ENCODE data around the gene CNTRL.
"Not testable (repeated sequence)": the region's sequence is repeated elsewhere in the genome, so short reads cannot be mapped to it uniquely, and the experiment has no call there.

Gene CNTRL

GRCh38 chr9:121125590-121125989, 50.8 kb downstream of the CNTRL start:
- Histone ChIP-seq H3K27me3 (ENCODE audit: control insufficient read depth in 1 of 2, insufficient read depth in 2 of 2, low read length in 2 of 2) (no peaks in the 10 kb centered on the region), H3K27ac (ENCODE audit: low read depth, low read length) (no peak overlapping the region), H3K4me3 (ENCODE audit: low read depth in 1 of 2, low read length in 2 of 2) (no peak overlapping the region), H3K9ac (ENCODE audit: low read depth in 1 of 2, low read length in 2 of 2) (no peak overlapping the region), H3K4me1 (ENCODE audit: control insufficient read depth in 1 of 2, insufficient read depth in 2 of 2, low read length in 2 of 2) (peaks cover 0 to 11% of the 10 kb centered on the region in 2 donors), H3K9me3 (ENCODE audit: control insufficient read depth in 1 of 2, low read length in 2 of 2) (no peaks in the 10 kb centered on the region), H3K36me3 (ENCODE audit: control insufficient read depth in 1 of 2, insufficient read depth in 2 of 2, low read length in 2 of 2) (peaks cover 3 to 8% of the 10 kb centered on the region in 2 donors)

GRCh38 chr9:121129384-121129783, 54.6 kb downstream of the CNTRL start:
- not testable (repeated sequence) for H3K9me3 ChIP-seq (ENCODE audit: control insufficient read depth in 1 of 2, low read length in 2 of 2); H3K27me3 ChIP-seq (ENCODE audit: control insufficient read depth in 1 of 2, insufficient read depth in 2 of 2, low read length in 2 of 2); H3K4me3 ChIP-seq (ENCODE audit: low read depth in 1 of 2, low read length in 2 of 2); H3K27ac ChIP-seq (ENCODE audit: low read depth, low read length); H3K9ac ChIP-seq (ENCODE audit: low read depth in 1 of 2, low read length in 2 of 2); H3K4me1 ChIP-seq (ENCODE audit: control insufficient read depth in 1 of 2, insufficient read depth in 2 of 2, low read length in 2 of 2)
- peaks cover 3 to 12% of the 10 kb centered on the region in 2 donors for H3K36me3 ChIP-seq (ENCODE audit: control insufficient read depth in 1 of 2, insufficient read depth in 2 of 2, low read length in 2 of 2)

GRCh38 chr9:121133104-121133816, 58.5 kb downstream of the CNTRL start:
- Histone ChIP-seq H3K4me3 (ENCODE audit: low read depth in 1 of 2, low read length in 2 of 2) (no peak overlapping the region), H3K9ac (ENCODE audit: low read depth in 1 of 2, low read length in 2 of 2) (no peak overlapping the region), H3K27me3 (ENCODE audit: control insufficient read depth in 1 of 2, insufficient read depth in 2 of 2, low read length in 2 of 2) (no peaks in the 10 kb centered on the region), H3K9me3 (ENCODE audit: control insufficient read depth in 1 of 2, low read length in 2 of 2) (no peaks in the 10 kb centered on the region), H3K36me3 (ENCODE audit: control insufficient read depth in 1 of 2, insufficient read depth in 2 of 2, low read length in 2 of 2) (peaks cover 5 to 23% of the 10 kb centered on the region in 2 donors), H3K4me1 (ENCODE audit: control insufficient read depth in 1 of 2, insufficient read depth in 2 of 2, low read length in 2 of 2) (no peaks in the 10 kb centered on the region), H3K27ac (ENCODE audit: low read depth, low read length) (no peak overlapping the region)

GRCh38 chr9:121135642-121136041, 60.9 kb downstream of the CNTRL start:
- Histone ChIP-seq H3K9ac (ENCODE audit: low read depth in 1 of 2, low read length in 2 of 2) (no peak overlapping the region), H3K4me1 (ENCODE audit: control insufficient read depth in 1 of 2, insufficient read depth in 2 of 2, low read length in 2 of 2) (no peaks in the 10 kb centered on the region), H3K27ac (ENCODE audit: low read depth, low read length) (no peak overlapping the region), H3K4me3 (ENCODE audit: low read depth in 1 of 2, low read length in 2 of 2) (no peak overlapping the region), H3K9me3 (ENCODE audit: control insufficient read depth in 1 of 2, low read length in 2 of 2) (no peaks in the 10 kb centered on the region), H3K27me3 (ENCODE audit: control insufficient read depth in 1 of 2, insufficient read depth in 2 of 2, low read length in 2 of 2) (no peaks in the 10 kb centered on the region), H3K36me3 (ENCODE audit: control insufficient read depth in 1 of 2, insufficient read depth in 2 of 2, low read length in 2 of 2) (peaks cover 12 to 41% of the 10 kb centered on the region in 2 donors)

- H3K4me1 ChIP-seq (ENCODE audit: control insufficient read depth in 1 of 2, insufficient read depth in 2 of 2, low read length in 2 of 2) = no peaks in the 10 kb centered on the region
- no peak overlapping the region for H3K4me3 ChIP-seq (ENCODE audit: low read depth in 1 of 2, low read length in 2 of 2)
- H3K36me3 ChIP-seq (ENCODE audit: control insufficient read depth in 1 of 2, insufficient read depth in 2 of 2, low read length in 2 of 2) = peaks cover 19 to 62% of the 10 kb centered on the region in 2 donors
- H3K9me3 ChIP-seq (ENCODE audit: control insufficient read depth in 1 of 2, low read length in 2 of 2) = no peaks in the 10 kb centered on the region
- H3K27ac ChIP-seq (ENCODE audit: low read depth, low read length) = no peak overlapping the region
- no peaks in the 10 kb centered on the region for H3K27me3 ChIP-seq (ENCODE audit: control insufficient read depth in 1 of 2, insufficient read depth in 2 of 2, low read length in 2 of 2)
- H3K9ac ChIP-seq (ENCODE audit: low read depth in 1 of 2, low read length in 2 of 2) = no peak overlapping the region
Observed at GRCh38 chr9:121138561-121138960, 63.8 kb downstream of the CNTRL start.

GRCh38 chr9:121138973-121139372, 64.2 kb downstream of the CNTRL start:
- H3K9ac ChIP-seq (ENCODE audit: low read depth in 1 of 2, low read length in 2 of 2) = no peak overlapping the region
- H3K36me3 ChIP-seq (ENCODE audit: control insufficient read depth in 1 of 2, insufficient read depth in 2 of 2, low read length in 2 of 2) = peaks cover 19 to 66% of the 10 kb centered on the region in 2 donors
- H3K9me3 ChIP-seq (ENCODE audit: control insufficient read depth in 1 of 2, low read length in 2 of 2) = no peaks in the 10 kb centered on the region
- no peaks in the 10 kb centered on the region for H3K27me3 ChIP-seq (ENCODE audit: control insufficient read depth in 1 of 2, insufficient read depth in 2 of 2, low read length in 2 of 2)
- no peaks in the 10 kb centered on the region for H3K4me1 ChIP-seq (ENCODE audit: control insufficient read depth in 1 of 2, insufficient read depth in 2 of 2, low read length in 2 of 2)
- no peak overlapping the region for H3K4me3 ChIP-seq (ENCODE audit: low read depth in 1 of 2, low read length in 2 of 2)
- H3K27ac ChIP-seq (ENCODE audit: low read depth, low read length) = no peak overlapping the region

- Histone ChIP-seq H3K36me3 (ENCODE audit: control insufficient read depth in 1 of 2, insufficient read depth in 2 of 2, low read length in 2 of 2) (peaks cover 24 to 75% of the 10 kb centered on the region in 2 donors), H3K4me1 (ENCODE audit: control insufficient read depth in 1 of 2, insufficient read depth in 2 of 2, low read length in 2 of 2) (no peaks in the 10 kb centered on the region), H3K4me3 (ENCODE audit: low read depth in 1 of 2, low read length in 2 of 2) (no peak overlapping the region), H3K27me3 (ENCODE audit: control insufficient read depth in 1 of 2, insufficient read depth in 2 of 2, low read length in 2 of 2) (no peaks in the 10 kb centered on the region), H3K9me3 (ENCODE audit: control insufficient read depth in 1 of 2, low read length in 2 of 2) (no peaks in the 10 kb centered on the region), H3K9ac (ENCODE audit: low read depth in 1 of 2, low read length in 2 of 2) (no peak overlapping the region), H3K27ac (ENCODE audit: low read depth, low read length) (no peak overlapping the region)
Observed at GRCh38 chr9:121140162-121140561, 65.4 kb downstream of the CNTRL start.

GRCh38 chr9:121141306-121141705, 66.6 kb downstream of the CNTRL start:
- Histone ChIP-seq H3K27me3 (ENCODE audit: control insufficient read depth in 1 of 2, insufficient read depth in 2 of 2, low read length in 2 of 2) (no peaks in the 10 kb centered on the region), H3K9me3 (ENCODE audit: control insufficient read depth in 1 of 2, low read length in 2 of 2) (no peaks in the 10 kb centered on the region), H3K4me3 (ENCODE audit: low read depth in 1 of 2, low read length in 2 of 2) (no peak overlapping the region), H3K27ac (ENCODE audit: low read depth, low read length) (no peak overlapping the region), H3K36me3 (ENCODE audit: control insufficient read depth in 1 of 2, insufficient read depth in 2 of 2, low read length in 2 of 2) (peaks cover 26 to 74% of the 10 kb centered on the region in 2 donors), H3K4me1 (ENCODE audit: control insufficient read depth in 1 of 2, insufficient read depth in 2 of 2, low read length in 2 of 2) (no peaks in the 10 kb centered on the region), H3K9ac (ENCODE audit: low read depth in 1 of 2, low read length in 2 of 2) (no peak overlapping the region)

- H3K36me3 ChIP-seq (ENCODE audit: control insufficient read depth in 1 of 2, insufficient read depth in 2 of 2, low read length in 2 of 2) = peaks cover 30 to 74% of the 10 kb centered on the region in 2 donors
- H3K4me1 ChIP-seq (ENCODE audit: control insufficient read depth in 1 of 2, insufficient read depth in 2 of 2, low read length in 2 of 2) = no peaks in the 10 kb centered on the region
- no peak overlapping the region for H3K9ac ChIP-seq (ENCODE audit: low read depth in 1 of 2, low read length in 2 of 2)
- H3K27me3 ChIP-seq (ENCODE audit: control insufficient read depth in 1 of 2, insufficient read depth in 2 of 2, low read length in 2 of 2) = no peaks in the 10 kb centered on the region
- no peak overlapping the region for H3K27ac ChIP-seq (ENCODE audit: low read depth, low read length)
- H3K9me3 ChIP-seq (ENCODE audit: control insufficient read depth in 1 of 2, low read length in 2 of 2) = no peaks in the 10 kb centered on the region
- no peak overlapping the region for H3K4me3 ChIP-seq (ENCODE audit: low read depth in 1 of 2, low read length in 2 of 2)
Observed at GRCh38 chr9:121141706-121142105, 67.0 kb downstream of the CNTRL start.

GRCh38 chr9:121143771-121144170, 69.0 kb downstream of the CNTRL start:
- H3K9ac ChIP-seq (ENCODE audit: low read depth in 1 of 2, low read length in 2 of 2) = no peak overlapping the region
- no peaks in the 10 kb centered on the region for H3K27me3 ChIP-seq (ENCODE audit: control insufficient read depth in 1 of 2, insufficient read depth in 2 of 2, low read length in 2 of 2)
- H3K9me3 ChIP-seq (ENCODE audit: control insufficient read depth in 1 of 2, low read length in 2 of 2) = no peaks in the 10 kb centered on the region
- H3K4me1 ChIP-seq (ENCODE audit: control insufficient read depth in 1 of 2, insufficient read depth in 2 of 2, low read length in 2 of 2) = no peaks in the 10 kb centered on the region
- no peak overlapping the region for H3K27ac ChIP-seq (ENCODE audit: low read depth, low read length)
- peaks cover 38 to 80% of the 10 kb centered on the region in 2 donors for H3K36me3 ChIP-seq (ENCODE audit: control insufficient read depth in 1 of 2, insufficient read depth in 2 of 2, low read length in 2 of 2)
- no peak overlapping the region for H3K4me3 ChIP-seq (ENCODE audit: low read depth in 1 of 2, low read length in 2 of 2)
